Body of pancreas (tissue), 4 donors: ENCODE data around the gene CYFIP1. TPM values are rescaled to one million over a fixed set of nuclear protein-coding genes. Genes with fewer than 3 reads are reported as not detected.

Experiments
- ATAC-seq: fragments of 150-250 bp; one replicate; pipeline ENCODE4 v1.9.1; 2016
- DNase-seq, 4 donors: peaks; one replicate each; pipeline ENCODE4 v3.0.0-alpha.2; 2019
- H3K27ac ChIP-seq, 4 donors: fragments of 200-600 bp; sonication (generic); 1 replicate in 3 of 4; 2 replicates in 1 of 4; pipeline versions ENCODE4 v1.5.1 to v1.6.1; 2016 to 2019; ENCODE audit warnings: mild to moderate bottlenecking in 1 of 4, mixed read lengths in 1 of 4, moderate library complexity in 1 of 4
- H3K27me3 ChIP-seq, 2 donors: fragments of 200-600 bp; sonication (generic); one replicate each; pipeline ENCODE4 v1.6.0; 2016; ENCODE audit warnings: mild to moderate bottlenecking in 1 of 2
- H3K36me3 ChIP-seq, 2 donors: fragments of 200-600 bp; sonication (generic); replicated peaks in 1 of 2; 2 replicates each; pipeline ENCODE4 v1.5.1; 2016; ENCODE audit warnings: low read depth in 2 of 2; ENCODE audit not compliant: insufficient read depth in 1 of 2
- H3K4me1 ChIP-seq: fragments of 200-600 bp; sonication (generic); one replicate; pipeline ENCODE4 v1.6.0; 2016
- H3K4me3 ChIP-seq, 2 donors: fragments of 200-600 bp; sonication (generic); 1 replicate in 1 of 2; 2 replicates in 1 of 2; pipeline ENCODE4 v1.5.1; 2016 to 2019
- H3K9me3 ChIP-seq, 3 donors: fragments of 200-600 bp; sonication (generic); 1 replicate in 2 of 3; 2 replicates in 1 of 3; pipeline ENCODE4 v1.5.1; 2016
- CTCF ChIP-seq, 7 experiments: fragments of 450-650 bp in 4 of 7; fragments of 200-600 bp in 3 of 7; sonication (generic) in 3 of 7; IDR thresholded peaks; one replicate each; pipeline ENCODE4 v1.5.1; 2016 to 2019; ENCODE audit warnings: antibody characterized with exemption in 7 of 7
- POLR2A ChIP-seq, 3 donors: fragments of 450-650 bp; IDR thresholded peaks; one replicate each; pipeline ENCODE4 v1.6.1; 2016; ENCODE audit warnings: antibody characterized with exemption in 3 of 3, mild to moderate bottlenecking in 2 of 3
- WGBS, 2 donors: methylation state at CpG; one replicate each; pipeline ENCODE4 v1.1.5; 2017; 5-methylcytosine and 5-hydroxymethylcytosine counted together
- intact Hi-C: fragments of 100-400 bp; cut with DNase I; formaldehyde crosslinking; loops from one replicate; pipeline ENCODE4 v1.15.1; 2023
- total RNA-seq, 2 donors: library from RNA; depleted of rRNA; stranded (reverse); fragments of >200 nt; gene quantifications; one replicate each; pipeline ENCODE4 v1.1.0, GENCODE V29; 2016

CYFIP1 gene
- total RNA-seq, 2 donors from 2014 or later: 68.5 to 68.6 TPM

- Histone ChIP-seq H3K36me3 (peaks cover 0 to 2% of the 10 kb centered on the region in 2 donors), H3K4me1 (peaks cover 17% of the 10 kb centered on the region), H3K27ac (no peak overlapping the region), H3K4me3 (no peak overlapping the region), H3K27me3 (no peaks in the 10 kb centered on the region), H3K9me3 (no peaks in the 10 kb centered on the region)
- 22 to 41% methylated on average over 2 of the region's 2 CpGs for WGBS, 2 donors
- DNase-seq: peak in 1 of 4 donors; percentile 32
- peak; percentile 48 for ATAC-seq
- TF ChIP-seq POLR2A (IDR thresholded peaks at IDR 0.05): no peak
- no peak for TF ChIP-seq CTCF (IDR thresholded peaks at IDR 0.05)
- intact Hi-C loops: no loop called here
Measured at GRCh38 chr15:22845289-22845900, 134.8 kb downstream of the CYFIP1 start.

DNA sequence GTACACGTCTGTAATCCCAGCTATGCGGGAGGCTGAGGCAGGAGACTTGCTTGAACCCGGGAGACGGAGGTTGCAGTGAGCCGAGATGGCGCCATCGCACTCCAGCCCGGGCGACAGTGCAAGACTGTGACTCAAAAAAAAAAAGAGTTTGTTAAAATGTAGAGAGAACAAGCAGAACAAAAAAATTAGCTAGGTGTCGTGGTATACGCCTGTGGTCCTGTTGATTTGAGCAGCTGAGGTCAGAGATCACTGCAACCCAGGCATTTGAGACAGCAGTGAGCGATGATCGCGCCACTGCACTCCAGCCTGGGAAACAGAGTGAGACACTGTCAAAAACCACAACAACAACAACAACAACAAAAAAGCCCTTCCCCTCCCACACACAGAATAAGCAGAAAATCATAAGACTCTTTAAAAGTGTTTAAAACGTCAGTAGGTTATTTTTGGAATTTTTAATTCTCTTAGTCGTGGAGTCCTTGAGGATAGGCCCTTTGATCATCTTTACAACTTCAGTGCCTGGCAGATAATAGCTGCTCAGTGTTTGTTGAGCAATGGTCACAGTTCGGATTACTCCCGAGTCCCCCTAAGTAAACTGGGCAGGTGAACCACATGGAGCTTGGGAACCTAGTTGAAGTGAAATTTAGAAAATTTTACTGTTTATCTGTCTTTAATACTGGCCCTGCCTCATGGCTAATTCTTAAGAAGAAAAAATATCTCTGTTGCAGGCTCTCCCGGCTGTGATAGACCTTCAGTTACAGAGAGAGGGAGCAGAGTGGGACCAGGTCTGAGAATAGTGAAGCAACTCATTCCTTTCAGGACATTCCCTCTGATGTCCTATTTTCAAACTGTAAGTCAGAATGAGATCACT is 135.5 kb downstream of the CYFIP1 start:
- H3K27me3 ChIP-seq: no peaks in the 10 kb centered on the region
- peaks cover 0 to 2% of the 10 kb centered on the region in 2 donors for H3K36me3 ChIP-seq
- ATAC-seq: no peak
- intact Hi-C loops: no loop called here
- whole genome bisulfite sequencing, 2 donors: 77% methylated on average over 19 of the region's 19 CpGs
- no peak overlapping the region for H3K27ac ChIP-seq
- peaks cover 24% of the 10 kb centered on the region for H3K4me1 ChIP-seq
- no peak overlapping the region for H3K4me3 ChIP-seq
- TF ChIP-seq POLR2A (IDR thresholded peaks at IDR 0.05) (no peak), CTCF (IDR thresholded peaks at IDR 0.05) (no peak)
- DNase-seq: no peak
- H3K9me3 ChIP-seq: no peaks in the 10 kb centered on the region

DNA sequence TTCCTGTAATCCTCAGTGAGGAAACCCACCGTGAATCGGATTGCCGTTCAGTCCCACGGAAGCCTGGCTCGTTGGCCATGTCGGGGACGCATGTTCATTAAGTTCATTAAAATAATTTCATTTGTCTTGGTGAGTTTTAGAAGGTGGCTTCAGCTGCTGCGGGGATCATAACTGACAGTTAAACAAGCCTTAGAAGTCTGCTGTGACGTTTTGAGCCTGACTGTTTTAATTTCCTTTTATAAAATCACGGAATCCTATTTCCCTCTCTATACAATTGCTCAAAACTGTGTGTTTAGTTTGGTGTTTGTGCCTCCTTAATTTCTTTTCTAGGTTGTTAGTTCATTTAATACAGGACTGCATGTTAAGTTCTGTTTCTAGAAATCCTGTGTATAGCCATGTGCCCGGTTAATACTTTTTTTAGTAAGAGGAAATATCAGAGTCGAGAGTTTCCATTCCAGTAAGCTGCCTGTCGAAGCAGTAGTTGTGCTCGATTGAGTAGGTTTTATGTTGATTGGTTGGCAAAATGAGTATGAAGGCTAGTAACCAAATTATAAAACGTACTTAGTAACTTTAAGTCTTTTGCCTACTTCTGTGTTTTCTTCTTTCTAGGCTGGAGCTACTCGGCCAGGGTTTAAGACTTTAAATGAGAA is 141.0 kb downstream of the CYFIP1 start:
- peak overlapping the region; percentile 24 to 64 for H3K4me3 ChIP-seq
- DNase-seq: no peak
- intact Hi-C loops: no loop called here
- WGBS, 2 donors: 0% methylated on average over 16 of the region's 16 CpGs
- peaks cover 19% of the 10 kb centered on the region for H3K4me1 ChIP-seq
- TF ChIP-seq POLR2A (IDR thresholded peaks at IDR 0.05): no peak
- no peak for TF ChIP-seq CTCF (IDR thresholded peaks at IDR 0.05)
- peak overlapping the region; percentile 86 to 96 (median 95) for H3K27ac ChIP-seq
- no peaks in the 10 kb centered on the region for H3K9me3 ChIP-seq
- H3K36me3 ChIP-seq: no peaks in the 10 kb centered on the region
- no peak for ATAC-seq
- H3K27me3 ChIP-seq: no peaks in the 10 kb centered on the region

DNA sequence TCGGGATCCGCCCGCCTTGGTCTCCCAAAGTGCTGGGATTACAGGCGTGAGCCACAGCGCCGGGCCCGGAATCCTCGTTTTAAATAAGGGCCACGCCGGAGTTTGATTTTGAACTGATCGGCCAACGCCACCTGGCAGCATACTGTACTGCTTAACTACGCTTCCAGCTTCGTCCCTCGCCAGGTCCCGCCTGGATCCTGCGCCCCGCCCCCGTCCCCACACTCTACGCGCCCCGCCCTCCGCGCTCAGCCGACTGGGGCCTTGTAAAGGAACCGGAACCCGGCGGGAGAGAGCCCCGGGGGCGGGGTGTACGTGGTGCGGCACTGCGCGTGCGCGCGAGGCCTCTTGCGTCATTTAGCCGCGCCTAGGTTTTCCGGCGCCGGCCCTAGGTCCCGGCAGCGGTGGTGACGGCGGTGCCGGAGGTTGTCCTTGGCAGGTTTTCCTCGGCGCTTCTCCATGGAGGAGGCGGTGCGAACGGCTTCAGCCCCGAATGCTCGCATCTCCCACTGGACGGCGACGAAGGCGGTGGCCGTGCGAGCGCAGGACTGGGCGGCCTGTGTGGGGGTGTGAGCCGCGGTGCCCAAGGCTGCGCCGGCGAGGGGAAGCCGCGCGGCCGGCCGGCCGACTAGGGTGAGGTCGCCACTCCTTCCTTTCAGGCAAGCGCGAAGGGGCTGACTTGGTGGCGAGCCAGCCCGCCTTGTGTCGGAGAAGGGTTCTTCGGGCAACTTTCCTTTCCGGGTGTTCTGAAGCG is 141.7 kb downstream of the CYFIP1 start, which contains the start of gene NIPA2:
Gene NIPA2 (plus strand): TSS at position 375 of the 751 bp plus-strand sequence. CDS start 13,066 bp downstream, outside the sequence.
- WGBS, 2 donors: 0% methylated on average over 9 to 74 of the region's 83 CpGs
- intact Hi-C loops: no loop called here
- H3K9me3 ChIP-seq: no peaks in the 10 kb centered on the region
- DNase-seq (peak; percentile 98 to 99 (median 99)), ATAC-seq (peak; percentile 98)
- peak within 1 kb of the TSS; percentile 86 to 96 (median 95) for H3K27ac ChIP-seq
- H3K27me3 ChIP-seq: no peaks in the 10 kb centered on the region
- H3K4me1 ChIP-seq: peaks cover 19% of the 10 kb centered on the region
- no peaks in the 10 kb centered on the region for H3K36me3 ChIP-seq
- H3K4me3 ChIP-seq: peak within 1 kb of the TSS; percentile 27 to 64
- TF ChIP-seq POLR2A (IDR thresholded peaks at IDR 0.05) (peak; percentile 93 to 96 (median 95)), CTCF (IDR thresholded peaks at IDR 0.05) (peak in 3 of 7 experiments; percentile 24 to 33 (median 25))
